A673 (cell line): ENCODE measurements around the gene NUDT13. TPM values are rescaled to one million over a fixed set of nuclear protein-coding genes. Genes with fewer than 3 reads are reported as not detected.
"Not testable (repeated sequence)": the region's sequence is repeated elsewhere in the genome, so short reads cannot be mapped to it uniquely, and the experiment has no call there.

Source experiments
- BruUV-seq: library from RNA; stranded (reverse); fragments of 400-500 nt; replicated peaks from 2 replicates; lab custom pipeline; 2021; lab: Mats Ljungman, UMichigan
- CTCF ChIA-PET: fragments of 300-600 bp; sonication (Branson Sonifier 250); formaldehyde crosslinking; loops from one replicate; lab custom pipeline; 2022; ENCODE audit warnings: antibody characterized with exemption; lab: Charles Lee
- POLR2A ChIA-PET: fragments of 300-600 bp; sonication (Branson Sonifier 250); formaldehyde crosslinking; loops from one replicate; lab custom pipeline; 2022; ENCODE audit warnings: antibody characterized with exemption; ENCODE audit not compliant: low non-redundant PET; lab: Charles Lee
- DNase-seq: peaks from one replicate; pipeline ENCODE4 v3.0.0-alpha.2; 2015; ENCODE audit warnings: low spot score
- H3K27ac ChIP-seq: fragments of 200-600 bp; sonication (generic); 2 replicates; pipeline ENCODE4 v1.5.1; 2016; ENCODE audit warnings: mixed run types, low read depth, mild to moderate bottlenecking, mixed read lengths, antibody characterized with exemption, low read length; ENCODE audit not compliant: poor library complexity, severe bottlenecking
- H3K27me3 ChIP-seq: fragments of 200-600 bp; sonication (generic); replicated peaks from 2 replicates; pipeline ENCODE4 v1.6.1; 2017; ENCODE audit warnings: mixed run types, low read depth, mild to moderate bottlenecking, mixed read lengths, antibody characterized with exemption, low read length; ENCODE audit not compliant: insufficient read depth, poor library complexity
- H3K36me3 ChIP-seq: fragments of 200-600 bp; sonication (generic); 2 replicates; pipeline ENCODE4 v1.6.1; 2016; ENCODE audit warnings: mixed run types, mild to moderate bottlenecking, mixed read lengths, antibody characterized with exemption, low read length; ENCODE audit not compliant: insufficient read depth, poor library complexity, severe bottlenecking
- H3K4me1 ChIP-seq: fragments of 200-600 bp; sonication (generic); 2 replicates; pipeline ENCODE4 v1.6.1; 2017; ENCODE audit warnings: mixed run types, mild to moderate bottlenecking, mixed read lengths, antibody characterized with exemption, low read length; ENCODE audit not compliant: insufficient read depth, poor library complexity, severe bottlenecking
- H3K4me3 ChIP-seq: fragments of 200-600 bp; sonication (generic); 2 replicates; pipeline ENCODE4 v1.5.1; 2016; ENCODE audit warnings: low read depth, mixed run types, mild to moderate bottlenecking, mixed read lengths, low read length; ENCODE audit not compliant: poor library complexity, severe bottlenecking
- H3K9me3 ChIP-seq: fragments of 200-600 bp; sonication (generic); 2 replicates; pipeline ENCODE4 v1.6.1; 2016; ENCODE audit warnings: mixed run types, low read depth, mild to moderate bottlenecking, mixed read lengths, antibody characterized with exemption, low read length; ENCODE audit not compliant: poor library complexity, severe bottlenecking
- CTCF ChIP-seq: fragments of 300-800, 200-600 bp; sonication (generic); conservative IDR thresholded peaks from 2 replicates; pipeline ENCODE4 v1.5.1; 2017; ENCODE audit warnings: low read depth, mild to moderate bottlenecking, antibody characterized with exemption, low read length, moderate library complexity, mixed read lengths
- EZH2 ChIP-seq: fragments of 200-600 bp; sonication (generic); IDR thresholded peaks from 2 replicates; pipeline ENCODE4 v1.6.1; 2017; ENCODE audit warnings: borderline replicate concordance, low read depth, mild to moderate bottlenecking, mixed read lengths, antibody characterized with exemption, low read length; ENCODE audit not compliant: poor library complexity, severe bottlenecking
- intact Hi-C: fragments of 100-400 bp; cut with micrococcal nuclease; formaldehyde crosslinking; loops from one replicate; pipeline ENCODE4 v1.10.0; 2022; ENCODE audit not compliant: unreplicated experiment
- total RNA-seq: library from RNA; stranded (reverse); gene quantifications from 2 replicates; pipeline ENCODE4 v1.2.3, GENCODE V29; 2021

The NUDT13 gene
- total RNA-seq, 1 experiment from 2014 or later, result 2.0 TPM

- H3K36me3 ChIP-seq, result no peaks in the 10 kb centered on the region
- DNase-seq, result no peak
- BruUV-seq, result no TSS peak
- H3K27ac ChIP-seq, result no peak overlapping the region
- intact Hi-C loops, result no loop called here
- H3K4me1 ChIP-seq, result peaks cover 7% of the 10 kb centered on the region
- POLR2A ChIA-PET, result no interaction called here
- no peak for TF ChIP-seq EZH2
- TF ChIP-seq CTCF, result no peak
- CTCF ChIA-PET, result no interaction called here
- H3K9me3 ChIP-seq, result no peaks in the 10 kb centered on the region
- H3K4me3 ChIP-seq, result no peak overlapping the region
- H3K27me3 ChIP-seq, result no peaks in the 10 kb centered on the region
Measured at GRCh38 chr10:73099141-73099540, 11.1 kb upstream of the NUDT13 start.

GRCh38 chr10:73106301-73106700, 4.0 kb upstream of the NUDT13 start:
- Histone ChIP-seq H3K27ac (no peak overlapping the region), H3K4me3 (no peak overlapping the region), H3K27me3 (no peaks in the 10 kb centered on the region), H3K4me1 (no peaks in the 10 kb centered on the region), H3K9me3 (no peaks in the 10 kb centered on the region), H3K36me3 (no peaks in the 10 kb centered on the region)
- DNase-seq, result no peak
- intact Hi-C loops, result no loop called here
- TF ChIP-seq EZH2, result no peak
- TF ChIP-seq CTCF, result no peak
- no TSS peak for BruUV-seq
- CTCF ChIA-PET, result no interaction called here
- POLR2A ChIA-PET, result interaction anchor here (0.6 kb wide), 1 partner anchor 18 kb away, joined by 3 read pairs; no protein-coding TSS in a partner anchor

- H3K9me3 ChIP-seq, H3K27ac ChIP-seq, H3K36me3 ChIP-seq, DNase-seq, H3K4me3 ChIP-seq, CTCF ChIA-PET, BruUV-seq, H3K27me3 ChIP-seq, H3K4me1 ChIP-seq, intact Hi-C loops: not testable (repeated sequence)
- POLR2A ChIA-PET, result interaction anchor here (0.6 kb wide), 1 partner anchor 46 kb away, joined by 5 read pairs; no protein-coding TSS in a partner anchor
Measured at GRCh38 chr10:73109248-73109652, 1.0 kb upstream of the NUDT13 start.

- H3K4me3 ChIP-seq, CTCF ChIA-PET, H3K36me3 ChIP-seq, H3K9me3 ChIP-seq, H3K27ac ChIP-seq, H3K4me1 ChIP-seq, intact Hi-C loops, DNase-seq, POLR2A ChIA-PET, BruUV-seq, H3K27me3 ChIP-seq: not testable (repeated sequence)
Measured at GRCh38 chr10:73112032-73112431, 1.8 kb downstream of the NUDT13 start.
